H9 (cell line): Measurements from ENCODE around the gene PCDHA6. TPM values are rescaled to one million over a fixed set of nuclear protein-coding genes. Genes with fewer than 3 reads are reported as not detected.

ENCODE experiments used
- DNase-seq: peaks from one replicate; pipeline ENCODE4 v3.0.0-alpha.2; 2017
- H2AFZ ChIP-seq: one replicate; pipeline ENCODE4 v1.6.1; 2013; ENCODE audit warnings: mild to moderate bottlenecking, low read length, control low read depth, moderate library complexity
- H2AK5ac ChIP-seq: 2 replicates; pipeline ENCODE4 v1.6.1; 2013; ENCODE audit warnings: low read length, control low read depth, mixed read lengths; ENCODE audit not compliant: insufficient read length
- H2BK120ac ChIP-seq: one replicate; pipeline ENCODE4 v1.6.1; 2013; ENCODE audit warnings: low read depth, mild to moderate bottlenecking, low read length, control low read depth, inconsistent platforms; ENCODE audit not compliant: poor library complexity, severe bottlenecking
- H2BK12ac ChIP-seq: 2 replicates; pipeline ENCODE4 v1.6.1; 2013; ENCODE audit warnings: low read length, control low read depth, mixed read lengths, low read depth; ENCODE audit not compliant: insufficient read length
- H2BK15ac ChIP-seq: 2 replicates; pipeline ENCODE4 v1.6.1; 2013; ENCODE audit warnings: low read depth, low read length, control low read depth
- H2BK20ac ChIP-seq: one replicate; pipeline ENCODE4 v1.6.1; 2013; ENCODE audit warnings: low read depth, mild to moderate bottlenecking, low read length, control low read depth, inconsistent platforms; ENCODE audit not compliant: poor library complexity, severe bottlenecking
- H2BK5ac ChIP-seq: 2 replicates; pipeline ENCODE4 v1.6.1; 2013; ENCODE audit warnings: low read length, control low read depth, mixed read lengths; ENCODE audit not compliant: insufficient read length
- H3K14ac ChIP-seq: 2 replicates; pipeline ENCODE4 v1.6.1; 2013; ENCODE audit warnings: low read length, control low read depth; ENCODE audit not compliant: insufficient read depth
- H3K18ac ChIP-seq: 2 replicates; pipeline ENCODE4 v1.6.1; 2013; ENCODE audit warnings: low read depth, mild to moderate bottlenecking, mixed read lengths, low read length, control low read depth; ENCODE audit not compliant: insufficient read length
- H3K23ac ChIP-seq: 2 replicates; pipeline ENCODE4 v1.6.1; 2013; ENCODE audit warnings: low read length, control low read depth, mixed read lengths, low read depth; ENCODE audit not compliant: insufficient read length
- H3K23me2 ChIP-seq: 2 replicates; pipeline ENCODE4 v1.6.1; 2013; ENCODE audit warnings: low read depth, mild to moderate bottlenecking, mixed read lengths, low read length, control low read depth; ENCODE audit not compliant: insufficient read length, poor library complexity, severe bottlenecking
- H3K27ac ChIP-seq: 2 replicates; pipeline ENCODE4 v1.5.1; 2013; ENCODE audit warnings: low read length, control low read depth, mixed read lengths, low read depth; ENCODE audit not compliant: insufficient read length
- H3K27me3 ChIP-seq: 2 replicates; pipeline ENCODE4 v1.6.1; 2013; ENCODE audit warnings: low read length, control low read depth, inconsistent platforms; ENCODE audit not compliant: insufficient read depth
- H3K4ac ChIP-seq: 2 replicates; pipeline ENCODE4 v1.6.1; 2013; ENCODE audit warnings: low read depth, mild to moderate bottlenecking, control low read depth, inconsistent platforms, low read length, moderate library complexity
- H3K4me1 ChIP-seq: 2 replicates; pipeline ENCODE4 v1.6.1; 2013; ENCODE audit warnings: low read length, control low read depth, inconsistent platforms; ENCODE audit not compliant: insufficient read depth
- H3K4me2 ChIP-seq: 2 replicates; pipeline ENCODE4 v1.6.1; 2013; ENCODE audit warnings: low read length, control low read depth, mixed read lengths; ENCODE audit not compliant: insufficient read length, insufficient read depth
- H3K56ac ChIP-seq: 2 replicates; pipeline ENCODE4 v1.6.1; 2013; ENCODE audit warnings: low read depth, mild to moderate bottlenecking, mixed read lengths, low read length, control low read depth; ENCODE audit not compliant: insufficient read length
- H3K79me1 ChIP-seq: 2 replicates; pipeline ENCODE4 v1.6.1; 2013; ENCODE audit warnings: low read depth, mild to moderate bottlenecking, moderate library complexity, low read length, control low read depth, inconsistent platforms; ENCODE audit not compliant: insufficient read depth, poor library complexity, severe bottlenecking
- H3K79me2 ChIP-seq: 2 replicates; pipeline ENCODE4 v1.6.1; 2013; ENCODE audit warnings: low read length, control low read depth, inconsistent platforms; ENCODE audit not compliant: insufficient read depth
- H3K9ac ChIP-seq: 2 replicates; pipeline ENCODE4 v1.6.1; 2013; ENCODE audit warnings: low read length, control low read depth, mixed read lengths; ENCODE audit not compliant: insufficient read length; ENCODE audit errors: extremely low read depth
- H3K9me3 ChIP-seq: one replicate; pipeline ENCODE4 v1.6.1; 2013; ENCODE audit warnings: low read depth, low read length, inconsistent platforms; ENCODE audit not compliant: control insufficient read depth
- H3T11ph ChIP-seq: one replicate; pipeline ENCODE4 v1.6.1; 2013; ENCODE audit warnings: mild to moderate bottlenecking, low read length, control low read depth, inconsistent platforms
- H4K20me1 ChIP-seq: one replicate; pipeline ENCODE4 v1.6.1; 2013; ENCODE audit not compliant: control insufficient read depth, insufficient read length, insufficient read depth
- H4K5ac ChIP-seq: 2 replicates; pipeline ENCODE4 v1.6.1; 2013; ENCODE audit warnings: low read depth, mild to moderate bottlenecking, mixed read lengths, low read length, control low read depth; ENCODE audit not compliant: insufficient read length
- H4K8ac ChIP-seq: replicated peaks from 2 replicates; pipeline ENCODE4 v1.6.1; 2013; ENCODE audit warnings: low read length, control low read depth, mixed read lengths, low read depth; ENCODE audit not compliant: insufficient read length
- H4K91ac ChIP-seq: 2 replicates; pipeline ENCODE4 v1.6.1; 2013; ENCODE audit warnings: low read depth, mild to moderate bottlenecking, moderate library complexity, mixed read lengths, low read length, control low read depth; ENCODE audit not compliant: insufficient read length
- H3K27ac Mint-ChIP-seq, 3 experiments: 2 replicates in 2 of 3; 3 replicates in 1 of 3; pipeline ENCODE4 v1.8.0; 2020 to 2021; ENCODE audit warnings: mixed read lengths in 3 of 3, mild to moderate bottlenecking in 1 of 3, moderate library complexity in 1 of 3
- H3K27me3 Mint-ChIP-seq: 2 replicates; pipeline ENCODE4 v1.8.0; 2021; ENCODE audit warnings: low read depth, mild to moderate bottlenecking, moderate library complexity, mixed read lengths
- H3K36me3 Mint-ChIP-seq, 3 experiments: 2 replicates in 2 of 3; 3 replicates in 1 of 3; pipeline ENCODE4 v1.8.0; 2020 to 2021; ENCODE audit warnings: low read depth in 3 of 3, mixed read lengths in 3 of 3; ENCODE audit not compliant: insufficient read depth in 1 of 3
- H3K4me1 Mint-ChIP-seq, 2 experiments: 2 replicates each; pipeline ENCODE4 v1.8.0; 2020; ENCODE audit warnings: mixed read lengths in 2 of 2
- H3K4me3 Mint-ChIP-seq, 2 experiments: 2 replicates in 1 of 2; 3 replicates in 1 of 2; pipeline ENCODE4 v1.8.0; 2020 to 2021; ENCODE audit warnings: mild to moderate bottlenecking in 2 of 2, mixed read lengths in 2 of 2, moderate library complexity in 1 of 2
- H3K9me3 Mint-ChIP-seq, 2 experiments: 2 replicates in 1 of 2; 3 replicates in 1 of 2; pipeline ENCODE4 v1.8.0; 2020; ENCODE audit warnings: mild to moderate bottlenecking in 2 of 2, mixed read lengths in 2 of 2, moderate library complexity in 1 of 2
- CTCF ChIP-seq: fragments of 200-600 bp; sonication (generic); conservative IDR thresholded peaks from 3 replicates; pipeline ENCODE4 v1.8.0; 2021; ENCODE audit warnings: antibody characterized with exemption, mild to moderate bottlenecking
- WGBS: extraction: QIAGEN DNeasy Blood & Tissue Kit; methylation state at CpG from one replicate; pipeline ENCODE4 v1.1.7; 2013; ENCODE audit warnings: missing lambda C conversion rate, low lambda C conversion rate, mixed read lengths; ENCODE audit not compliant: insufficient read length; ENCODE audit errors: extremely low coverage; 5-methylcytosine and 5-hydroxymethylcytosine counted together
- total RNA-seq: library from RNA; stranded (reverse); gene quantifications from 2 replicates; pipeline ENCODE4 v1.2.1, GENCODE V29; 2021

Gene PCDHA6
- total RNA-seq, 1 experiment from 2014 or later: 4.5 TPM

- no peak overlapping the region for H3K27ac Mint-ChIP-seq
- Histone ChIP-seq H3K4ac (no peak overlapping the region), H4K91ac (no peak overlapping the region), H2BK5ac (no peak overlapping the region), H3K9me3 (peaks cover 9% of the 10 kb centered on the region), H3K79me2 (no peaks in the 10 kb centered on the region), H2BK20ac (no peak overlapping the region), H3K9ac (no peak overlapping the region), H3K14ac (no peak overlapping the region), H4K5ac (no peak overlapping the region), H2BK120ac (no peak overlapping the region), H3K27me3 (no peaks in the 10 kb centered on the region), H2AFZ (no peak overlapping the region), H3T11ph (no peak overlapping the region), H2BK15ac (no peak overlapping the region), H3K4me2 (no peak overlapping the region), H2BK12ac (no peak overlapping the region), H3K79me1 (no peaks in the 10 kb centered on the region), H4K8ac (no peak overlapping the region), H3K4me1 (no peaks in the 10 kb centered on the region), H3K18ac (no peak overlapping the region), H3K56ac (no peak overlapping the region), H2AK5ac (no peak overlapping the region), H3K23me2 (no peaks in the 10 kb centered on the region), H4K20me1 (no peaks in the 10 kb centered on the region), H3K23ac (no peak overlapping the region), H3K27ac (no peak overlapping the region)
- peaks cover 34 to 48% of the 10 kb centered on the region in 2 experiments for H3K9me3 Mint-ChIP-seq
- H3K4me3 Mint-ChIP-seq: peak overlapping the region in 1 of 2 experiments; percentile 36; a peak in 1 of 5 replicates
- no CpG with 5 or more reads among the region's 22 CpGs for WGBS
- DNase-seq: no peak
- no peak for TF ChIP-seq CTCF
- H3K27me3 Mint-ChIP-seq: no peaks in the 10 kb centered on the region
- peaks cover 37 to 55% (median 39%) of the 10 kb centered on the region in 3 experiments for H3K36me3 Mint-ChIP-seq
- H3K4me1 Mint-ChIP-seq: peaks cover 6 to 13% of the 10 kb centered on the region in 2 experiments; a peak in 3 of 4 replicates
Observed at GRCh38 chr5:140857987-140858240, 30.2 kb downstream of the PCDHA6 start.
